Measurements from ENCODE around the gene PDCD2L.
"Not testable (repeated sequence)": the region's sequence is repeated elsewhere in the genome, so short reads cannot be mapped to it uniquely, and the experiment has no call there.

PDCD2L gene

DNA sequence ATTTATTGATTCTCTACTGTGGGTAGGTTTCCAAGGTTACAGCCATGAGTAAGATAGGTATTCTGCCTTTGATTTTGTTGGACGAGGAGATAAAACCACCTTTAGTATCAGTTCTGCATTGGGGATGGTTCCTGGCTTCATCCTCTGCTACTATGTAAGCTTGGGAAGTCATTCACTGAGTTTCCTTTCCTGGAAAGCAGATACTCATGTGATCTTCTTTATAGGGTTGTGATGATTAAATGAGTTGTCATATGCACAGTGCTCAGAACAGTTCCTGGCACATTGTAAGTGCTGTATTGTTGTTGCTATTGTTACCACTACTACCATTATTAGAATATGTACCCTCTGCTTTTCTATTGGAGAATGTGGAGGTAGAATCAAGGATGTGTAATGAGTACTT, 64.2 kb downstream of the PDCD2L start:
- TF ChIP-seq, protein P1, sequence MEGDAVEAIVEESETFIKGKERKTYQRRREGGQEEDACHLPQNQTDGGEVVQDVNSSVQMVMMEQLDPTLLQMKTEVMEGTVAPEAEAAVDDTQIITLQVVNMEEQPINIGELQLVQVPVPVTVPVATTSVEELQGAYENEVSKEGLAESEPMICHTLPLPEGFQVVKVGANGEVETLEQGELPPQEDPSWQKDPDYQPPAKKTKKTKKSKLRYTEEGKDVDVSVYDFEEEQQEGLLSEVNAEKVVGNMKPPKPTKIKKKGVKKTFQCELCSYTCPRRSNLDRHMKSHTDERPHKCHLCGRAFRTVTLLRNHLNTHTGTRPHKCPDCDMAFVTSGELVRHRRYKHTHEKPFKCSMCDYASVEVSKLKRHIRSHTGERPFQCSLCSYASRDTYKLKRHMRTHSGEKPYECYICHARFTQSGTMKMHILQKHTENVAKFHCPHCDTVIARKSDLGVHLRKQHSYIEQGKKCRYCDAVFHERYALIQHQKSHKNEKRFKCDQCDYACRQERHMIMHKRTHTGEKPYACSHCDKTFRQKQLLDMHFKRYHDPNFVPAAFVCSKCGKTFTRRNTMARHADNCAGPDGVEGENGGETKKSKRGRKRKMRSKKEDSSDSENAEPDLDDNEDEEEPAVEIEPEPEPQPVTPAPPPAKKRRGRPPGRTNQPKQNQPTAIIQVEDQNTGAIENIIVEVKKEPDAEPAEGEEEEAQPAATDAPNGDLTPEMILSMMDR (conservative IDR thresholded peaks at IDR 0.05; ENCODE audit: low read depth, low read length): no peak
- peak; percentile 20 for DNase-seq (ENCODE audit: low read depth)
- no peak overlapping the region for H3K4me3 ChIP-seq (ENCODE audit: low read depth, low read length)

DNA sequence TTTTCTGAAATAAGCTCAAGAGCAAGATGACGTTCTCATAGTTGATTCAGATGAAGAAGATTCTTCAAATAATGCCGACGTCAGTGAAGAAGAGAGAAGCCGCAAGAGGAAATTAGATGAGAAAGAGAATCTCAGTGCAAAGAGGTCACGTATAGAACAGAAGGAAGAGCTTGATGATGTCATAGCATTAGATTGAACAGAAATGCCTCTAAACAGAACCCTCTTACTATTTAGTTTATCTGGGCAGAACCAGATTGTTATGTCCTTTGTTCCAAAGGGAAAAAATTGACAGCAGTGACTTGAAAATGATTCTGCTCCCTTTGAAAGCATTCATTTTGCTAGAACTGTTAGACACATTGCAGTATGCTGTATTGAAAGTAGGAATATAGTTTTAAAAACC, 64.8 kb downstream of the PDCD2L start:
- DNase-seq (ENCODE audit: low read depth): not testable (repeated sequence)

DNA sequence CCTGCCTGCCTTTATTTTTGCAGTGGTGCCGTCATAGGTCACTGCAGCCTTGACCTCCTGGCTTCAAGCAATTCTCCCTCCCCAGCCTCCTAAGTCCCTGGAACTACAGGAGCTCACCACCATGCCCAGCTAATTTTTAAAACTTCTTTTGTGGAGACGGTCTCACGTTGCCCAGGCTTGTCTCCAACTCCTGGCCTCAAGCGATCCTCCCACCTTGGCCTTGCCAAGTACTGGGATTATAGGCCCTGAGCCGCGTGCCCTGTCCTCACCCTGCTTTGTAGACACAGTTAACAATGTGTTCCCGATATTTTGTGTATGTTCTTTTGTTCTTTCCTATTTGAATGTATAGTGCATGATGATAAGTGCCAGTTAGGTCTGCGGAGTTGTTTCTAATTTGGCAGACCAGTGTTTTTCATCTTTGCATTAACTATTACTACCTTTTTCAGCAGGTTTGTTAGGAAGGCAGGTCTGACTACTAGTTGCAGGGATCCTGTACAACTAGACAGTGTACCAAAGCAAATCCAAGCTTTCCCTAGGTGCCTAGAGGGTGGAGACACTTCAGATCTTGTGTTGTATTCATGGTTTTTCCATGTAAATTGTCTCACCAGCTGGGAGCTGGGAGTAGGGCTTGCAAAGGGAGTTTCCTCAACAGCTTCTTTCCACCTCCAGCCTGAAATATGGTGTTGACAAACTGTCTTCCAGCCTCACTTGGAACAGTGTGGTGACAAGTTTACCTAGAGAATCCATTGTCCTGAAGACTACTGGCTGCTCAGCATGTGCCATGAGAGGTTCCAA, 67.9 kb downstream of the PDCD2L start:
- no peak for DNase-seq (ENCODE audit: low read depth)
- no peak overlapping the region for H3K4me3 ChIP-seq (ENCODE audit: low read depth, low read length)
- TF ChIP-seq, protein P1 (conservative IDR thresholded peaks at IDR 0.05; ENCODE audit: low read depth, low read length): no peak

More for the DNA sequence above, 64.8 kb downstream of the PDCD2L start:
- not testable (repeated sequence) for H3K4me3 ChIP-seq (ENCODE audit: low read depth, low read length)

DNA sequence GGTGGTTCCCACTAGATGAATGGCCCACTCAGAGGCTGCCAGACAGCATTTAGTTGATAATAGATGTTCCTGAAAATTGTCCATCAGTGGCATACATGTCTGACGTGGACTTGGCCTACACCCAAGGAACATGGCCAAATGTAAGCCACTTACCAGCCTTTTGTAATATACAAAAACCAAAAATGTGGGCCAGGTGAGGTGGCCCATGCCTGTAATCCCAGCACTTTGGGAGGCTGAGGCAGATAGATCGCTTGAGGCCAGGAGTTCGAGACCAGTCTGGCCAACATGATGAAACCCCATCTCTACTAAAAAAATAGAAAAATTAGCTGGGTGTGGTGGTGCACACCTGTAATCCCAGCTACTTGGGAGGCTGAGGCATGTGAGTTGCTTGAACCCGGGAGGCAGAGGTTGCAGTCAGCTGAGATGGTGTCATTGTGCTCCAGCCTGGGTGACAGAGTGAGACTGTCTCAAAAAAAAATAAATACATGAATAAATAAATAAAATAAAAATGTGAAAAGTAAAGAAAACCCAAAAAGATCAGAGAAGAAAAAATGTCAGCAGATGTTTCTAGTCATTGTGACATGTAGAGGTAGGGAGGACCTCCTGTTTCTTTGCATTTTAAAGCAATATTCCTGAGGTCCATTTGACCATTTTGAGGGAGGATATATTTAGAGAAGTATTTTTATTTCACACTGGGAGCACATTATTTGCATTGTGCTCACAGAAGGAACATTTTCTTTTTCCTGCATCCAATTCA, 70.2 kb downstream of the PDCD2L start:
- no peak for DNase-seq (ENCODE audit: low read depth)
- no peak overlapping the region for H3K4me3 ChIP-seq (ENCODE audit: low read depth, low read length)
- TF ChIP-seq, protein P1 (conservative IDR thresholded peaks at IDR 0.05; ENCODE audit: low read depth, low read length): no peak

DNA sequence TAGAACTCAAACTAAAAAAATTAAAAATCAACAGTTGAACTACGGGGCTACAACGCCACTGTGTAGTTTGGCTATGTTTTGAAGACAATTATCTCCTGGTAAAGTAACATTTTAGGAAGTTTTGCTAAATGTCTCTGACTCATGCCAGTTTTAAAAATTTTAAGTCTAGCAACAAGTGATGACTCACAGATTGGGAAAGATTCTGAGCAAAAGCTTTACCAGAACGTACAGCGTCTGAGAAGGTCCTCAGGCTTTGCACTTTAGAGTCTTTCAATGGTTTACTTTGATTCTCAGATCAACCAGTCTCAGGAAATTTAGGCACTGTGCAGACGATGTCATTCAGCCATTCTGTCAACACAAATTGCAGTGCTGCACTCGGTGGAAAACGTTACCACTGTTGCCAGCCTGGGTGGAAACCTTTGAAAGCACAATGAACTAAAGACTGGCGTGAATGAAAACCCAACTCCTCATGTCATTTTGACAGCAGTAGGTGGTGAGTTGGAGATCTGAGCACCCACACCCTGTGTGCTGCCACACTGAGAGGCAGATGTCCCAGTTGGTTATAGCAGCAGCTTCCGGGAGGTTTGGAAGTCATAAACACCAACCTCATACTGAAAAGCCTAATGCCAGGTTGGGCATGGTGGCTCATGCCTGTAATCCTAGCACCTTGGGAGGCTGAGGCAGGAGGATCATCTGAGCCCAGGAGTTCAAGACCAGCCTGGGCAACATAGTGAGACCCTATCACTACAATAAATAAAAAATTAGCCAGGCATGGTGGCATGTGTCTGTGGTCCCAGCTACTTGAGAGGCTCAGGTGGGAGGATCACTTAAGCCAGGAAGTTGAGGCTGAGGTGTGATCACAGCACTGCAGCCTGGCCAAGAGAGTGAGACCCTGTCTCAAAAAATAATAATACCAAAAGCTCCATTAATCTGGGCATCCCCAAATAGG, 71.1 kb downstream of the PDCD2L start:
- no peak overlapping the region for H3K4me3 ChIP-seq (ENCODE audit: low read depth, low read length)
- DNase-seq (ENCODE audit: low read depth): peak; percentile 88
- TF ChIP-seq, protein P1 (conservative IDR thresholded peaks at IDR 0.05; ENCODE audit: low read depth, low read length): no peak

Measured in choroid plexus epithelial cell (primary cell).